Activated CD4-positive, alpha-beta memory T cell treated with anti-CD3 and anti-CD28 coated beads, Interleukin-2, amount 10 ng/mL, durations not matched to agents 7 days and 5 days (primary cell): ENCODE results near the gene SHISAL1. TPM values are rescaled to one million over a fixed set of nuclear protein-coding genes. Genes with fewer than 3 reads are reported as not detected.

Experiments used
- CTCF ChIA-PET: fragments of 350-600 bp; sonication (Branson Sonifier 250); formaldehyde crosslinking; loops from one replicate; lab custom pipeline; 2021; ENCODE audit warnings: antibody characterized with exemption, inconsistent platforms; lab: Charles Lee
- POLR2A ChIA-PET: fragments of 350-600 bp; sonication (Branson Sonifier 250); formaldehyde crosslinking; loops from one replicate; lab custom pipeline; 2021; ENCODE audit warnings: antibody characterized with exemption; lab: Charles Lee
- DNase-seq: peaks from one replicate; pipeline ENCODE4 v3.0.0-alpha.2; 2020
- H3K27ac Mint-ChIP-seq: one replicate; pipeline ENCODE4 v1.8.0; 2021; ENCODE audit warnings: mild to moderate bottlenecking, mixed read lengths
- H3K27me3 Mint-ChIP-seq: one replicate; pipeline ENCODE4 v1.8.0; 2021; ENCODE audit warnings: mixed read lengths
- H3K36me3 Mint-ChIP-seq: one replicate; pipeline ENCODE4 v1.8.0; 2021; ENCODE audit warnings: low read depth, mixed read lengths
- H3K4me1 Mint-ChIP-seq: one replicate; pipeline ENCODE4 v1.8.0; 2021; ENCODE audit warnings: mixed read lengths
- H3K4me3 Mint-ChIP-seq: one replicate; pipeline ENCODE4 v1.8.0; 2021; ENCODE audit warnings: mild to moderate bottlenecking, mixed read lengths
- H3K9me3 Mint-ChIP-seq: one replicate; pipeline ENCODE4 v1.8.0; 2021; ENCODE audit warnings: mixed read lengths
- total RNA-seq, 2 experiments: library from RNA; stranded (reverse); gene quantifications; one replicate each; pipeline ENCODE4 v1.2.3, GENCODE V29; 2021

The SHISAL1 gene
- total RNA-seq, 2 experiments from 2014 or later, result not detected

DNA sequence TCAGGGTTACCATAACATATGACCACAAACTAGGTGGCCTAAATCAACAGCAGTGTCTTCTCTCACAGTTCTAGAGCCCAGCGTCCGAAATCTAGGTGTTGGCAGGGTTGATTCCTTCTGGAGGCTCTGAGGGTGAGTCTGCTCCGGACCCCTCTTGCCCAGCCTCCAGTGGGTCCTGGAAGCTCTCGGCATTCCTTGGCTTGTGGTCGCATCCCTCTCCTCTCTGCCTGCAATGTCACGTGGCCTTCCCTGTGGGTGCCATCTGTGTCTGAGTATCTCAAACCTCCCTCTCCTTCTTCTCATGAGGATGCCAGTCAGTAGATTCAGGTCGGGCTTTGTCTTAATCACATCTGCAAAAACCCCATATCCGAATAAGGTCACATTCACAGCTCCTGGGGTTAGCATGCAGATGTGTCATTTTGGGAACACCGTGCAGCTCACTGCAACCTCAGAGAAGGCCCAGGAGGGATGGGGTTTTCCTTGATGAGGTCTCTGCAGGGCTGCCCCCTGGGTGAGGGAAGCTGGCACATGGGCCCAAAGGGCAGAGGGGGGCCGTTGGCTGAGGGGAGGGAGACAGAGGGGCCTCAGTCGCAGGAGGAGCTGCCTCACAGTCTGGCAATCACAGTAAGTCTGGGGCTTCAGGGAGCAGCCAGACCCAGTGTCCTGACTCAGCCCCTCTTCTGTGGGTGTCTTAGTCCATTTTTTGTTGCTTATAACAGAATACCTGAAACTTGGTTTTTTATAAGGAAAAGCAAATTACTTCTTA, 90.9 kb downstream of the SHISAL1 start:
- ChIA-PET CTCF (interaction anchor here (0.6 kb wide), 1 partner anchor 30 kb away, joined by 3 read pairs; no protein-coding TSS in a partner anchor), POLR2A (no interaction called here)
- Mint-ChIP-seq H3K36me3 (no peaks in the 10 kb centered on the region), H3K27ac (no peak overlapping the region), H3K4me1 (no peaks in the 10 kb centered on the region), H3K27me3 (peaks cover 14% of the 10 kb centered on the region), H3K9me3 (no peaks in the 10 kb centered on the region), H3K4me3 (no peak overlapping the region)
- DNase-seq, result no peak

DNA sequence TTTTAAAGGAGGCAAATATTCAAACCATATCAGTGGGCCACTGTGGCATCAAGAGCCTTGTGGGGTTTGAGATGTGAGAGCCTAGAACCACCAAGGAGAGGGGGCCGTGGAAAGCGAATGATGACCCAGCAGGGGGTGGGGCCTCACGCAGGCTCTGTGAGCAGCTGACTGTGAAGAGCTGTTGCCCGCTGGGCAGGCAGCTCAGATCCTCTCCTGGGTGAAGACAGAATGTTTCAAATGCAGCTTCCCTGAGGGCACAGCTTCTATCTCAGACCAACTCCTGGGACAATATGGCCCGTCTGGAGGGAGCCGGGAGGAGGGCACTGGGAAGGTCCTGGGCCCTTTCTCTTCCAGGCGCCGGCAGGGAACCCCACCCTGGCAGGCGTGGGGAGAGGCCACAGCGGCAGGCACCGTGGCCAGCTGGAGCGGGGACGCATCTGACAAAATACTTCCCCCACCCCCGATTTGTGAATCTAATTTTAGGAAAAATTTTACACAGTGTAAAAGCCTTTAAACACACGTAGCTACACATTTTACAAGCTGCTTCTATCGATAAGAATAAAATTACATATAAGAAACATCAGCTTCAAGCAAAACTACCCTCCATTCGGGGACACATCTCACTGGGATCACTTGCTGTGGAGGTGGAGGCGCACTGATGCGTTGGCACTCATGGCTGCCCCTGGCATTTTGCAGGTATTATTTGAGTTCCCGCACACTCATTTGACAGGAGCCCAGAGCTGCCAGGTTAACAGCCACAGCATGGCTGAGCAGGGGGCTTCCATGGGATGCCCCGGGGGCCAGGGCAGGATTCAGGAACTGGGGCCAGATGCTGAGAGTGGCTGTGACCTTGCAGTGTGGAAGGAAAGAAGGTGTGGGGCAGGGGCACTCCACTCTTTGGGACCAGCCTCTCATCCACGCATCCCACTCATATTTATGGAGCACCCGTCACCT, 91.7 kb downstream of the SHISAL1 start:
- Mint-ChIP-seq H3K36me3 (no peaks in the 10 kb centered on the region), H3K27me3 (peaks cover 11% of the 10 kb centered on the region), H3K9me3 (no peaks in the 10 kb centered on the region), H3K4me3 (no peak overlapping the region), H3K27ac (no peak overlapping the region), H3K4me1 (no peaks in the 10 kb centered on the region)
- POLR2A ChIA-PET, result no interaction called here
- no peak for DNase-seq
- CTCF ChIA-PET, result interaction anchor here (0.6 kb wide), 1 partner anchor 30 kb away, joined by 3 read pairs; no protein-coding TSS in a partner anchor

DNA sequence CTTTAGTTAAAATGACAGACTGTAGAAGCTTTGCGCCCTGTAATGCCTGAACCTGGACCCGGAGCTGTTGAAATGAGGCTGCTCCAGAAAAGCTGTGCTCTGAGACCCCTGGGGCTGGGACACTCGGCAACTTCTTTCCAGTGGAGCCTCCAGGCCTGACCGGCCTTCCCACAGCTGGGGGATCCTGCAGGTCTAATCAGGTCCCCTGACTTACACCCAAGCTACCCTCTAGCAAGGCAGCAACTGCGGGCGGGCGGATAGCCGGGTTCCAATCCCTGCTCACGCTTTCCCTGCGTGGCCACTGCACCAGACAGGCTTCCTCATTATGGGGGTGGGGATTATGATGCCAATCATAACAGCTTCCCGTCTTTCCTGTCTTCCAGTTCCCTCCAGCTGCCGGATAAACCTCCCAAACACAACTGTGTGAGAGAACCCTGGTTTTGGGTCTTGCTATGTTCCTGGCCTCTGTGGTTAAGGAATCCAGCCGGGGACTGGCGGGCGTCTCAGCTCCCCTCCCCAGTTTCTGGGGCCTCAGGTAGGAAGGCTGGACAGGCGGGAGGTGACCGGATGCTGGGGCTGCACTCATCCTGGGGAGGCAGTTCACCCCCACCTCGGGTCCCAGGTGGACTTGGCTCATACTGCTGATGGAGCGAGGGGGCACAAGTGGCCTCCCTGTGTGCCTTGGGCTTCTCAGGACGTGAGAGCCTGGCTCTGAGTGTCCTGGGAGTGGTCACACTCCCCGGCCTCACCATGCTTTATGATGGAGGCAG, 93.5 kb downstream of the SHISAL1 start:
- Mint-ChIP-seq H3K27ac (no peak overlapping the region), H3K4me1 (no peaks in the 10 kb centered on the region), H3K9me3 (no peaks in the 10 kb centered on the region), H3K36me3 (no peaks in the 10 kb centered on the region), H3K4me3 (no peak overlapping the region), H3K27me3 (peaks cover 3% of the 10 kb centered on the region)
- ChIA-PET POLR2A (no interaction called here), CTCF (no interaction called here)
- DNase-seq, result no peak

- Mint-ChIP-seq H3K4me1 (no peaks in the 10 kb centered on the region), H3K27ac (no peak overlapping the region), H3K27me3 (peaks cover 3% of the 10 kb centered on the region), H3K36me3 (no peaks in the 10 kb centered on the region), H3K9me3 (no peaks in the 10 kb centered on the region), H3K4me3 (no peak overlapping the region)
- POLR2A ChIA-PET, result no interaction called here
- CTCF ChIA-PET, result no interaction called here
- no peak for DNase-seq
These were observed 94.7 kb downstream of the SHISAL1 start for GRCh38 chr22:44218071-44218470.

DNA sequence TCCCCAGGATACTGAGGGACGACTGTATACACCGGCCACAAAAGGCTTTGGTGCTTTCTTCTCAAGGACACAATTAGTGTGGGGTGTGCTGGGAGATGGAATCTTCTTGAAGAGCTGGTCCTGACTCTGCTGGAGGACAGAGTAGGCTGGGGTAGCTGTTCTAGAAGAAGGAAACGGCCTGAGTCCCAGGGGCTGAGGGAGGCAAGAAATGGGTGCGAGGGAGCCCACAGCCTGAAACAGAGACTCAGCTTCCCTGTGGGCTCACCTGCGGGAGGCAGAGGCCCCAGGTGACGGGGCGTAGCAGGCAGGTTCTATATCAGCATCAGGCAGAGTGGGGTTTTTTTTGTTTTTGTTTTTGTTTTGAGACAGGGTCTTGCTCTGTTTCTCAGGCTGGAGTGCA, 95.4 kb downstream of the SHISAL1 start:
- ChIA-PET POLR2A (no interaction called here), CTCF (no interaction called here)
- no peak overlapping the region for H3K27ac Mint-ChIP-seq
- no peaks in the 10 kb centered on the region for H3K4me1 Mint-ChIP-seq
- H3K9me3 Mint-ChIP-seq, result no peaks in the 10 kb centered on the region
- no peaks in the 10 kb centered on the region for H3K36me3 Mint-ChIP-seq
- peaks cover 3% of the 10 kb centered on the region for H3K27me3 Mint-ChIP-seq
- H3K4me3 Mint-ChIP-seq, result no peak overlapping the region
- no peak for DNase-seq

DNA sequence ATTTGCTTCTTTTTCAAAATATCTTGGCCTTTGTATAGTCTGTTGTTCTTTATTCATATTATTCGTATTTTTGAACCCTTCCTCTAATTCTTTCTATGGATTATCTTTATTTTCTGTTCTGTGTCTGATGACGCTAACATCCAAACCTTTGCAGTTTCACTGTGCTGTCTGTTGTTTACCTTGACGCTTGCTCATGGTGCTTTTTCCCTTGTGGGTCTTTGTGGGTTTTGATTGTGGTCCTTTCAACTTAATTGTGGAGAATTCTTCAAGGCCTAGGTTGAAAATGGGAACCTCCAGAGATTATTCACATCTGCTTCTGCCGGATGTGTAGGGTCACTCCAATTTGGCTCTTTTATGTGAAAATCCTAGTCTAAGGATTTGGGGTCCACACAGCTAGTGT, 97.5 kb downstream of the SHISAL1 start:
- Mint-ChIP-seq H3K27ac (no peak overlapping the region), H3K36me3 (no peaks in the 10 kb centered on the region), H3K27me3 (no peaks in the 10 kb centered on the region), H3K4me3 (no peak overlapping the region), H3K9me3 (no peaks in the 10 kb centered on the region), H3K4me1 (no peaks in the 10 kb centered on the region)
- DNase-seq, result no peak
- POLR2A ChIA-PET, result interaction anchor here (1.0 kb wide), 1 partner anchor 8 kb away, joined by 3 read pairs; no protein-coding TSS in a partner anchor
- CTCF ChIA-PET, result no interaction called here

DNA sequence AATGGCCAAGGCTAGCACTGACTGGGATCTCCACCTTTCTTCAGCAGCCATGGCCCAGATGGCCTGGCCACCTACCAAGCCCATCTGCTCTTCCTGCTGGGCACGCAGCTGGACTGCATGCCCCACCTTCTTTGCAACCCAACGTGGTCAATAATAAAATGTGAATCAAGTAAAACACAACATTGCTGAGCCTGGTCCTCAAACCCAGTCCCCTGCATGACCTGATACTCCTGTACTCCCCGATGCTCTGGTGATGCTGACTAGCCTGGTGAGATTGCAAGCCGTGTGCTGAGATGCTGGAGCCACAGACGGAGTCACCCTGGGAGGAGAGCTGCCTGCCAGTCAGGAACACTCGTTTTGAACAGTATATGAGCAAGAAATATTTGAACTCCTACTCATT, 98.0 kb downstream of the SHISAL1 start:
- ChIA-PET POLR2A (interaction anchor here (1.0 kb wide), 1 partner anchor 8 kb away, joined by 3 read pairs; no protein-coding TSS in a partner anchor), CTCF (no interaction called here)
- no peak overlapping the region for H3K27ac Mint-ChIP-seq

GRCh38 chr22:44214187-44214586, 98.6 kb downstream of the SHISAL1 start:
- H3K9me3 Mint-ChIP-seq, result no peaks in the 10 kb centered on the region
- peaks cover 3% of the 10 kb centered on the region for H3K27me3 Mint-ChIP-seq
- ChIA-PET POLR2A (no interaction called here), CTCF (no interaction called here)
- H3K36me3 Mint-ChIP-seq, result no peaks in the 10 kb centered on the region
- no peak for DNase-seq
- peaks cover 9% of the 10 kb centered on the region for H3K4me1 Mint-ChIP-seq
- H3K27ac Mint-ChIP-seq, result no peak overlapping the region
- no peak overlapping the region for H3K4me3 Mint-ChIP-seq

More for the DNA sequence above, 98.0 kb downstream of the SHISAL1 start:
- Mint-ChIP-seq H3K27me3 (peaks cover under 1% of the 10 kb centered on the region), H3K4me1 (peaks cover 5% of the 10 kb centered on the region), H3K4me3 (no peak overlapping the region), H3K36me3 (no peaks in the 10 kb centered on the region), H3K9me3 (no peaks in the 10 kb centered on the region)
- DNase-seq, result no peak

- no peaks in the 10 kb centered on the region for H3K36me3 Mint-ChIP-seq
- peaks cover 9% of the 10 kb centered on the region for H3K4me1 Mint-ChIP-seq
- POLR2A ChIA-PET, result no interaction called here
- no peak for DNase-seq
- no peaks in the 10 kb centered on the region for H3K9me3 Mint-ChIP-seq
- CTCF ChIA-PET, result no interaction called here
- no peak overlapping the region for H3K4me3 Mint-ChIP-seq
- peaks cover 3% of the 10 kb centered on the region for H3K27me3 Mint-ChIP-seq
- no peak overlapping the region for H3K27ac Mint-ChIP-seq
These were observed 99.2 kb downstream of the SHISAL1 start for GRCh38 chr22:44213489-44214043.

GRCh38 chr22:44212936-44213335, 99.8 kb downstream of the SHISAL1 start:
- Mint-ChIP-seq H3K9me3 (no peaks in the 10 kb centered on the region), H3K4me1 (peaks cover 9% of the 10 kb centered on the region), H3K27me3 (peaks cover 3% of the 10 kb centered on the region), H3K27ac (no peak overlapping the region), H3K36me3 (no peaks in the 10 kb centered on the region), H3K4me3 (no peak overlapping the region)
- DNase-seq, result no peak
- CTCF ChIA-PET, result no interaction called here
- POLR2A ChIA-PET, result no interaction called here

GRCh38 chr22:44211946-44212930, 100.5 kb downstream of the SHISAL1 start:
- no peak for DNase-seq

More at GRCh38 chr22:44211946-44212930, 100.5 kb downstream of the SHISAL1 start:
- H3K4me3 Mint-ChIP-seq, result no peak overlapping the region
- POLR2A ChIA-PET, result no interaction called here
- no peaks in the 10 kb centered on the region for H3K36me3 Mint-ChIP-seq
- CTCF ChIA-PET, result no interaction called here
- H3K27ac Mint-ChIP-seq, result no peak overlapping the region
- peaks cover 9% of the 10 kb centered on the region for H3K4me1 Mint-ChIP-seq
- no peaks in the 10 kb centered on the region for H3K9me3 Mint-ChIP-seq
- H3K27me3 Mint-ChIP-seq, result peaks cover 3% of the 10 kb centered on the region
